ENCODE data around the gene TMEM187. TPM values are rescaled to one million over a fixed set of nuclear protein-coding genes. Genes with fewer than 3 reads are reported as not detected.

Gene TMEM187
- polyA plus RNA-seq, 6 donors from 2014 or later: 5.0 to 13.6 (median 8.1) TPM

GRCh38 chrX:154029439-154029838 is 56.9 kb downstream of the TMEM187 start:
- Mint-ChIP-seq H3K9me3 (no peaks in the 10 kb centered on the region), H3K36me3 (no peaks in the 10 kb centered on the region), H3K4me3 (no peak overlapping the region), H3K27ac (no peak overlapping the region), H3K27me3 (no peaks in the 10 kb centered on the region), H3K4me1 (peaks cover 0 to 5% (median 0%) of the 10 kb centered on the region in 3 donors)
- no peak for ATAC-seq (ENCODE audit: low read depth in 2 of 2)
- no peak for DNase-seq

GRCh38 chrX:154030266-154030665 is 57.7 kb downstream of the TMEM187 start:
- Mint-ChIP-seq H3K4me3 (no peak overlapping the region), H3K27me3 (no peaks in the 10 kb centered on the region), H3K4me1 (peaks cover 0 to 5% (median 3%) of the 10 kb centered on the region in 3 donors), H3K9me3 (no peaks in the 10 kb centered on the region), H3K27ac (no peak overlapping the region), H3K36me3 (no peaks in the 10 kb centered on the region)
- DNase-seq (no peak), ATAC-seq (ENCODE audit: low read depth in 2 of 2) (no peak)

GRCh38 chrX:154030715-154031305 is 58.3 kb downstream of the TMEM187 start:
- H3K27me3 Mint-ChIP-seq: no peaks in the 10 kb centered on the region
- H3K27ac Mint-ChIP-seq: no peak overlapping the region
- ATAC-seq (ENCODE audit: low read depth in 2 of 2) (no peak), DNase-seq (no peak)
- H3K4me1 Mint-ChIP-seq: peaks cover under 1 to 5% (median 3%) of the 10 kb centered on the region in 3 donors
- H3K9me3 Mint-ChIP-seq: no peaks in the 10 kb centered on the region
- peak overlapping the region in 1 of 8 donors; percentile 19 for H3K4me3 Mint-ChIP-seq
- H3K36me3 Mint-ChIP-seq: no peaks in the 10 kb centered on the region

DNA sequence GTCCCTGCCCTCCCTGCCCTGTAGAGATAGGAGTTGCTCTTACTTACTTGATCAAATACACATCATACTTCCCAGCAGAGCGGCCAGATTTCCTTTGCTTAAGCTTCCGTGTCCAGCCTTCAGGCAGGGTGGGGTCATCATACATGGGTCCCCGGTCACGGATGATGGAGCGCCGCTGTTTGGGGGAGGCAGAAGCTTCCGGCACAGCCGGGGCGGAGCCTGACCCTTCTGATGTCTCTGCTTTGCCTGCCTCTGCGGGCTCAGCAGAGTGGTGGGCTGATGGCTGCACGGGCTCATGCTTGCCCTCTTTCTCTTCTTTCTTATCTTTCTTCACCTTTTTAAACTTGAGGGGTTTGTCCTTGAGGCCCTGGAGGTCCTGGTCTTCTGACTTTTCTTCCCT is 59.6 kb downstream of the TMEM187 start:
- H3K27me3 Mint-ChIP-seq: no peaks in the 10 kb centered on the region
- H3K36me3 Mint-ChIP-seq: no peaks in the 10 kb centered on the region
- H3K27ac Mint-ChIP-seq: peak overlapping the region in 1 of 6 donors; percentile 31
- H3K4me3 Mint-ChIP-seq: no peak overlapping the region
- ATAC-seq (ENCODE audit: low read depth in 2 of 2) (no peak), DNase-seq (no peak)
- peaks cover 5 to 8% (median 7%) of the 10 kb centered on the region in 3 donors for H3K4me1 Mint-ChIP-seq
- H3K9me3 Mint-ChIP-seq: peaks cover 0 to 2% (median 0%) of the 10 kb centered on the region in 7 donors

GRCh38 chrX:154032653-154033052 is 60.1 kb downstream of the TMEM187 start:
- no peaks in the 10 kb centered on the region for H3K36me3 Mint-ChIP-seq
- ATAC-seq (ENCODE audit: low read depth in 2 of 2) (no peak), DNase-seq (no peak)
- peak overlapping the region in 1 of 6 donors; percentile 28 for H3K27ac Mint-ChIP-seq
- H3K4me1 Mint-ChIP-seq: peaks cover 5 to 8% (median 7%) of the 10 kb centered on the region in 3 donors
- H3K9me3 Mint-ChIP-seq: peaks cover 0 to 2% (median 0%) of the 10 kb centered on the region in 7 donors
- no peak overlapping the region for H3K4me3 Mint-ChIP-seq
- no peaks in the 10 kb centered on the region for H3K27me3 Mint-ChIP-seq

Other genes with a start within 250 kb of the TMEM187 start
- 100 to 1,000 TPM; 228 to 369 (median 252) TPM for gene BCAP31, start 248.4 kb upstream of the TMEM187 start, polyA plus RNA-seq (ENCODE audit: low read depth in 6 of 6)
- 1 to 10 TPM; 2.2 to 6.2 (median 5.2) TPM for gene ABCD1, start 247.9 kb upstream of the TMEM187 start, polyA plus RNA-seq (ENCODE audit: low read depth in 6 of 6)
- gene PLXNB3, start 208.5 kb upstream of the TMEM187 start, polyA plus RNA-seq (ENCODE audit: low read depth in 6 of 6): under 1 TPM in 1 of 6 donors, not detected in 5; 0.71 TPM
- under 1 TPM in 1 of 6 donors, not detected in 5; 0.08 TPM for gene SRPK3, start 191.7 kb upstream of the TMEM187 start, polyA plus RNA-seq (ENCODE audit: low read depth in 6 of 6)
- 100 to 1,000 TPM in 1 of 6 donors, 10 to 100 TPM in 5; 78.9 to 112 (median 94.3) TPM for gene IDH3G, start 178.4 kb upstream of the TMEM187 start, polyA plus RNA-seq (ENCODE audit: low read depth in 6 of 6)
- 100 to 1,000 TPM; 308 to 413 (median 364) TPM for gene SSR4, start 178.1 kb upstream of the TMEM187 start, polyA plus RNA-seq (ENCODE audit: low read depth in 6 of 6)
- under 1 TPM in 1 of 6 donors, not detected in 5; 0.38 TPM for gene PDZD4, start 142.2 kb upstream of the TMEM187 start, polyA plus RNA-seq (ENCODE audit: low read depth in 6 of 6)
- 1 to 10 TPM in 5 of 6 donors, not detected in 1; 1.1 to 2.1 (median 1.2) TPM for gene L1CAM, start 86.6 kb upstream of the TMEM187 start, polyA plus RNA-seq (ENCODE audit: low read depth in 6 of 6)
- gene AVPR2, start 68.1 kb upstream of the TMEM187 start, polyA plus RNA-seq (ENCODE audit: low read depth in 6 of 6): under 1 TPM in 1 of 6 donors, not detected in 5; 0.25 TPM
- 100 to 1,000 TPM in 2 of 6 donors, 10 to 100 TPM in 4; 71.5 to 147 (median 83.5) TPM for gene ARHGAP4, start 46.5 kb upstream of the TMEM187 start, polyA plus RNA-seq (ENCODE audit: low read depth in 6 of 6)
- gene NAA10, start 37.7 kb upstream of the TMEM187 start, polyA plus RNA-seq (ENCODE audit: low read depth in 6 of 6): 10 to 100 TPM; 52.6 to 98.7 (median 61.0) TPM
- 1 to 10 TPM in 4 of 6 donors, under 1 TPM in 2; 0.68 to 3.8 (median 1.7) TPM for gene RENBP, start 28.1 kb upstream of the TMEM187 start, polyA plus RNA-seq (ENCODE audit: low read depth in 6 of 6)
- gene HCFC1, start 936 bp upstream of the TMEM187 start, polyA plus RNA-seq (ENCODE audit: low read depth in 6 of 6): 10 to 100 TPM in 1 of 6 donors, 1 to 10 TPM in 4, under 1 TPM in 1; 0.22 to 14.0 (median 5.8) TPM
- gene IRAK1, start 47.1 kb downstream of the TMEM187 start, polyA plus RNA-seq (ENCODE audit: low read depth in 6 of 6): 100 to 1,000 TPM in 1 of 6 donors, 10 to 100 TPM in 5; 57.9 to 123 (median 73.9) TPM
- 10 to 100 TPM in 5 of 6 donors, 1 to 10 TPM in 1; 4.5 to 21.0 (median 12.8) TPM for gene MECP2, start 125.0 kb downstream of the TMEM187 start, polyA plus RNA-seq (ENCODE audit: low read depth in 6 of 6)
- not detected for gene OPN1LW, start 171.5 kb downstream of the TMEM187 start, polyA plus RNA-seq (ENCODE audit: low read depth in 6 of 6)
- gene OPN1MW, start 209.8 kb downstream of the TMEM187 start, polyA plus RNA-seq (ENCODE audit: low read depth in 6 of 6): not detected
- not detected for gene OPN1MW2, start 247.0 kb downstream of the TMEM187 start, polyA plus RNA-seq (ENCODE audit: low read depth in 6 of 6)